T-cell (primary cell): ENCODE data around the gene ADK. TPM values are rescaled to one million over a fixed set of nuclear protein-coding genes. Genes with fewer than 3 reads are reported as not detected.
"Not testable (repeated sequence)": the region's sequence is repeated elsewhere in the genome, so short reads cannot be mapped to it uniquely, and the experiment has no call there.

Experiments used
- ATAC-seq, 4 experiments: fragments of 200-7000 bp in 3 of 4; fragments of 150-1000 bp in 1 of 4; cut with Tn5 transposase; replicated peaks in 1 of 4; 1 replicate in 3 of 4; 2 replicates in 1 of 4; pipeline ENCODE4 v1.10.0; 2021; ENCODE audit warnings: moderate library complexity in 3 of 4, mild to moderate bottlenecking in 2 of 4, moderate number of reproducible peaks in 1 of 4
- CTCF ChIA-PET, 2 donors: fragments of 300-600 bp; sonication (Branson Sonifier 250); formaldehyde crosslinking; loops; one replicate each; lab custom pipeline; 2022; ENCODE audit warnings: antibody characterized with exemption in 2 of 2; lab: Charles Lee
- POLR2A ChIA-PET, 2 donors: fragments of 300-600 bp; sonication (Branson Sonifier 250); formaldehyde crosslinking; loops; one replicate each; lab custom pipeline; 2022; ENCODE audit warnings: antibody characterized with exemption in 2 of 2; lab: Charles Lee
- DNase-seq, 35 experiments: peaks; one replicate each; pipeline versions ENCODE4 v3.0.0 to v3.0.0-alpha.2; 2013 to 2023
- H3K27ac ChIP-seq: one replicate; pipeline ENCODE4 v1.5.1; 2013; ENCODE audit warnings: low read length
- H3K27me3 ChIP-seq, 2 experiments: replicated peaks in 1 of 2; 1 replicate in 1 of 2; 2 replicates in 1 of 2; pipeline versions ENCODE4 v1.6.1 to v1.7.0; 2013; ENCODE audit warnings: low read length in 1 of 2, mixed read lengths in 1 of 2; ENCODE audit not compliant: control insufficient read depth in 2 of 2, insufficient read depth in 2 of 2; ENCODE audit errors: extremely low read depth in 1 of 2
- H3K36me3 ChIP-seq, 2 donors: 1 replicate in 1 of 2; 2 replicates in 1 of 2; pipeline versions ENCODE4 v1.6.1 to v1.7.0; 2013; ENCODE audit warnings: low read length in 1 of 2; ENCODE audit not compliant: control insufficient read depth in 2 of 2, insufficient read depth in 1 of 2; ENCODE audit errors: extremely low read depth in 1 of 2
- H3K4me1 ChIP-seq, 2 experiments: 1 replicate in 1 of 2; 2 replicates in 1 of 2; pipeline versions ENCODE4 v1.6.1 to v1.7.0; 2013; ENCODE audit warnings: low read length in 2 of 2, mixed read lengths in 1 of 2; ENCODE audit not compliant: insufficient read depth in 2 of 2, control insufficient read depth in 1 of 2; ENCODE audit errors: extremely low read depth in 1 of 2
- H3K4me3 ChIP-seq, 2 donors: 1 replicate in 1 of 2; 2 replicates in 1 of 2; pipeline versions ENCODE4 v1.5.1 to v1.7.0; 2013; ENCODE audit warnings: mild to moderate bottlenecking in 2 of 2, low read length in 1 of 2, moderate library complexity in 1 of 2; ENCODE audit not compliant: control insufficient read depth in 1 of 2; ENCODE audit errors: extremely low read depth in 1 of 2
- H3K9me3 ChIP-seq: 2 replicates; pipeline ENCODE4 v1.7.0; 2013
- H3K27ac Mint-ChIP-seq, 2 donors: one replicate each; pipeline ENCODE4 v1.8.0; 2020 to 2021; ENCODE audit warnings: mild to moderate bottlenecking in 2 of 2, mixed read lengths in 2 of 2
- H3K27me3 Mint-ChIP-seq, 2 donors: one replicate each; pipeline ENCODE4 v1.8.0; 2021 to 2022; ENCODE audit warnings: mixed read lengths in 2 of 2
- H3K36me3 Mint-ChIP-seq: one replicate; pipeline ENCODE4 v1.8.0; 2021; ENCODE audit warnings: mixed read lengths
- H3K4me1 Mint-ChIP-seq, 3 donors: one replicate each; pipeline ENCODE4 v1.8.0; 2020 to 2022; ENCODE audit warnings: mixed read lengths in 3 of 3, mild to moderate bottlenecking in 1 of 3
- H3K4me3 Mint-ChIP-seq, 3 donors: one replicate each; pipeline ENCODE4 v1.8.0; 2020 to 2022; ENCODE audit warnings: mild to moderate bottlenecking in 3 of 3, mixed read lengths in 3 of 3, moderate library complexity in 3 of 3
- H3K9me3 Mint-ChIP-seq, 3 donors: one replicate each; pipeline ENCODE4 v1.8.0; 2020 to 2022; ENCODE audit warnings: mixed read lengths in 3 of 3
- WGBS: methylation state at CpG from one replicate; pipeline ENCODE4 v1.1.5; 2013; ENCODE audit warnings: missing lambda C conversion rate; ENCODE audit not compliant: insufficient coverage; 5-methylcytosine and 5-hydroxymethylcytosine counted together
- total RNA-seq, 35 experiments: library from RNA in 6 of 35; stranded (reverse) in 6 of 35; fragments of 120-200 nt in 1 of 35; gene quantifications; one replicate each; pipeline versions ENCODE4 v1.2.1 to v1.2.4 and lab custom pipeline; 2013 to 2026

Gene ADK
- total RNA-seq, 5 donors from 2014 or later (not counting 1 experiment from before 2014, with no cell fraction given) = 20.7 to 32.8 (median 23.6) TPM

DNA sequence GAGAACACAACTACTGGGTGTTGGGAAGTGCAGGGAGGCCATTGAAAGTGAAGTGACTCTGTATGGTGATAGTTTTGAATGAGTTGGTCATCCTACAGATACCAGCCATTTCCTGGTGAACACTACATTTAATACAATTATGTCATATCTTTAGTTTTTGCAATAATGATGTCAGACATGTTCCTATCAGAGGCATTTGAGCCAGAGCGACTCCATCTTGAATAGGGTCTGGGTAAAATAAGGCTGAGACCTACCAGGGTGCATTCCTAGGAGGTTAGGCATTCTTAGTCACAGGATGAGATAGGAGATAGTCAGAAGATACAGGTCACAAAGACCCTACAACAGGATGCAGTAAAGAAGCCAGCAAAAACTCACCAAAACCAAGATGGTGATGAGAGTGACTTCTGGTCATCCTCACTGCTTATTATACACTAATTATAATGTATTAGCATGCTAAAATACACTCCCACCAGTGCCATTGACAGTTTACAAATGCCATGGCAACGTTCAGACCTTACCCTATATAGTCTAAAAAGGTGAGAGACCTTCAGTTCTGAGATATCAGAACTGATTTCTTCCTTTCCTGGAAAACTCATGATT is 28.2 kb downstream of the ADK start:
- H3K27ac Mint-ChIP-seq = peak overlapping the region; percentile 62 to 68
- no CpG with 5 or more reads among the region's 2 CpGs for WGBS
- Histone ChIP-seq H3K4me3 (no peak overlapping the region), H3K27me3 (no peaks in the 10 kb centered on the region), H3K36me3 (no peaks in the 10 kb centered on the region), H3K4me1 (peaks cover 7 to 18% of the 10 kb centered on the region in 2 experiments), H3K27ac (no peak overlapping the region), H3K9me3 (no peaks in the 10 kb centered on the region)
- ATAC-seq (no peak), DNase-seq (no peak)
- no peaks in the 10 kb centered on the region for H3K9me3 Mint-ChIP-seq
- H3K27me3 Mint-ChIP-seq = no peaks in the 10 kb centered on the region
- CTCF ChIA-PET = interaction anchor here in 1 of 2 donors (0.9 to 1.0 kb wide), 3 partner anchors 8 to 28 kb away, joined by 3 to 4 read pairs (median 4); partner anchors contain the start of genes ADK and AP3M1
- peaks cover 3% of the 10 kb centered on the region for H3K36me3 Mint-ChIP-seq
- H3K4me1 Mint-ChIP-seq = peaks cover 35 to 51% (median 51%) of the 10 kb centered on the region in 3 donors
- POLR2A ChIA-PET = interaction anchor here in 1 of 2 donors (0.7 to 1.0 kb wide), 3 partner anchors 8 to 51 kb away, joined by 3 to 7 read pairs (median 3); no protein-coding TSS in a partner anchor
- H3K4me3 Mint-ChIP-seq = peak overlapping the region in 2 of 3 donors; percentile 17 to 43

DNA sequence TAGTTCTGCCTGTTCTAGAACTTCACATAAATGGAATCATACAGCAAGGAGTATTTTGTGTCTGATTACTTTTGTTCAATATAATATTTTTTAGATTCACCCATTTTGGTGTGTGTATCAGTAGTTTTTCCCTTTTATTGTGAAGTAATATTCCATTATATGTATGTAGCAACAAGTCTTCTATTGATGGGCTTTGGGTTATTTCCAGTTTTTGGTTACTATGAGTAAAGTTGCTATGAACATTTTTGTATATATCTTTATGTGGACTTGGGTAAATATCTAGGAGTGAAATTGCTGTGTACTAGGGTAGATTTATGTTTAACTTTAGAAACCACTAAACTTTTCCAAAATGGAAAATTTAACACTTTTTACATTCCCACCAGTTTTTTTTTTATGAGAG is 35.7 kb downstream of the ADK start:
- POLR2A ChIA-PET = no interaction called here
- peaks cover 33 to 58% (median 52%) of the 10 kb centered on the region in 3 donors for H3K4me1 Mint-ChIP-seq
- no peaks in the 10 kb centered on the region for H3K9me3 ChIP-seq
- H3K36me3 ChIP-seq = no peaks in the 10 kb centered on the region
- H3K36me3 Mint-ChIP-seq = peaks cover 8% of the 10 kb centered on the region
- no peak overlapping the region for H3K4me3 ChIP-seq
- H3K4me1 ChIP-seq = peaks cover 2 to 10% of the 10 kb centered on the region in 2 experiments
- DNase-seq (no peak), ATAC-seq (no peak)
- H3K27ac ChIP-seq = no peak overlapping the region
- CTCF ChIA-PET = no interaction called here
- H3K27ac Mint-ChIP-seq = peak overlapping the region; percentile 56 to 58
- no peaks in the 10 kb centered on the region for H3K9me3 Mint-ChIP-seq
- H3K27me3 Mint-ChIP-seq = no peaks in the 10 kb centered on the region
- no peaks in the 10 kb centered on the region for H3K27me3 ChIP-seq
- H3K4me3 Mint-ChIP-seq = no peak overlapping the region

DNA sequence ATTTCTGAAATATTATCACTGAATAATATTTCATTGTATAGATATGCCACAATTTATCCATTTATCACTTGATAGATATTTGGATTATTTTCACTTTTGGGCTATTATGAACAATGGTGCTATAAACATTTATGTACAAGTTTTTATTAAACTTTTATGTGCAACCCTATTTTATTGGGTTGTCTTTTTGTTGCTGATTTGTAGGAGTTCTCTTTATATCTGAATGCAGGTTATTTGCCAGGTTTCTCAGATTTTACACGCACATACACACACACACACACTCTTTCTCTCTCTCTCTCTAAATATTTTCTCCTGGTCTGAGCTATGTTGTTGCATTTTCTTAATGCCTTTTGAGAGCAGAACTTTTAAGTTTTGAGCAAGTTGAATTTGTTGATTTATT is 36.2 kb downstream of the ADK start:
- H3K36me3 Mint-ChIP-seq = peaks cover 8% of the 10 kb centered on the region
- POLR2A ChIA-PET = interaction anchor here (0.6 to 1.1 kb wide), 2 partner anchors 9 to 16 kb away, joined by 3 read pairs; no protein-coding TSS in a partner anchor
- Histone ChIP-seq H3K36me3 (no peaks in the 10 kb centered on the region), H3K4me3 (no peak overlapping the region), H3K27me3 (no peaks in the 10 kb centered on the region), H3K4me1 (peaks cover 2 to 10% of the 10 kb centered on the region in 2 experiments), H3K9me3 (no peaks in the 10 kb centered on the region), H3K27ac (no peak overlapping the region)
- no peaks in the 10 kb centered on the region for H3K9me3 Mint-ChIP-seq
- DNase-seq (no peak), ATAC-seq (no peak)
- no peak overlapping the region for H3K4me3 Mint-ChIP-seq
- WGBS = no CpG with 5 or more reads among the region's 1 CpG
- CTCF ChIA-PET = interaction anchor here in 1 of 2 donors (1.2 kb wide), 1 partner anchor 9 kb away, joined by 4 read pairs; no protein-coding TSS in a partner anchor
- H3K4me1 Mint-ChIP-seq = peaks cover 35 to 57% (median 49%) of the 10 kb centered on the region in 3 donors
- H3K27me3 Mint-ChIP-seq = no peaks in the 10 kb centered on the region
- peak overlapping the region; percentile 58 to 82 for H3K27ac Mint-ChIP-seq

DNA sequence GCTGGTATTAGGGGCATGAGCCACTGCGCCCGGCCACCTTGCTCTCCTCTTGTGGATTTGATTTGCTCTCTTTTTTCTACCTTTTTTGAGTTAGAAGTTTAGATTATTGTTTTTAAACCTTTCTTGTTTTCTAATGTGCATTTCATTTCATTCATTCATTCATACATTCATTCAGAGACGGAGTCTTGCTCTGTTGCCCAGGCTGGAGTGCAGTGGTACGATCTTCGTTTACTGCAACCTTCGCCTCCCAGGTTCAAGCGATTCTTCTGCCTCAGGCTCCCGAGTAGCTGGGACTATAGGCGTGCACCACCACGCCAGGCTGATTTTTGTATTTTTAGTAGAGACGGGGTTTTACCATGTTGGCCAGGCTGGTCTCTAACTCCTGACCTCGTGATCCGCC is 37.6 kb downstream of the ADK start:
- H3K27ac Mint-ChIP-seq = peak overlapping the region in 1 of 2 donors; percentile 44
- POLR2A ChIA-PET = interaction anchor here (0.5 to 2.6 kb wide), 3 partner anchors 12 to 831 kb away, joined by 3 to 11 read pairs (median 4); no protein-coding TSS in a partner anchor

DNA sequence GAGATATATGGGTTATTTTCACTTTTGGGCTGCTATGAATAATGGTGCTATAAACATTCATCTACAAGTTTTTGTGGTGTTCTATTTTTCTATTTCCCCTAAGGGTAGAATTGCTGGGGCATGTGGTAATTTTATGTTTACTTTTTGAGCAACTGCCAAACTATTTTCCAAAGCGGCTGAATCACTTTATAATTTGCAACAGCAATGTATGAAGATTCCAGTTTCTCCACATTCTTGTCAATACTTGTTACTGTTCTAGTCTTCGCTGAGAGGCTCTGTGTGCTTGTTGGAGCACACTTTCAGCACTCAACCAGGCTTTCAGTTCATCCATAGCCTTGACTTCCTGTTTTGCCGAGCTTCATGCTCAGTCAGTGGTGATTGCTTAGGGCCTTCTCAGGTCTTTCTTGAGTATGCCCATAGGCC is 39.0 kb downstream of the ADK start:
- POLR2A ChIA-PET = interaction anchor here (0.6 to 2.6 kb wide), 8 partner anchors 12 to 448 kb away, joined by 3 to 11 read pairs (median 4); partner anchors contain the start of genes ADK (in 1 of the 2) and AP3M1 (in 1 of the 2)

More for the DNA sequence above, 37.6 kb downstream of the ADK start:
- DNase-seq, ATAC-seq, H3K9me3 Mint-ChIP-seq, H3K27ac ChIP-seq, H3K9me3 ChIP-seq, H3K27me3 ChIP-seq, H3K36me3 Mint-ChIP-seq, H3K4me3 ChIP-seq, H3K36me3 ChIP-seq, H3K27me3 Mint-ChIP-seq, H3K4me3 Mint-ChIP-seq: not testable (repeated sequence)
- WGBS = 97% methylated on average over 8 of the region's 13 CpGs
- H3K4me1 ChIP-seq = peaks cover 4 to 13% of the 10 kb centered on the region in 2 experiments
- CTCF ChIA-PET = interaction anchor here in 1 of 2 donors (0.6 kb wide), 1 partner anchor 600 kb away, joined by 6 read pairs; no protein-coding TSS in a partner anchor
- peaks cover 45 to 66% (median 57%) of the 10 kb centered on the region in 3 donors for H3K4me1 Mint-ChIP-seq

DNA sequence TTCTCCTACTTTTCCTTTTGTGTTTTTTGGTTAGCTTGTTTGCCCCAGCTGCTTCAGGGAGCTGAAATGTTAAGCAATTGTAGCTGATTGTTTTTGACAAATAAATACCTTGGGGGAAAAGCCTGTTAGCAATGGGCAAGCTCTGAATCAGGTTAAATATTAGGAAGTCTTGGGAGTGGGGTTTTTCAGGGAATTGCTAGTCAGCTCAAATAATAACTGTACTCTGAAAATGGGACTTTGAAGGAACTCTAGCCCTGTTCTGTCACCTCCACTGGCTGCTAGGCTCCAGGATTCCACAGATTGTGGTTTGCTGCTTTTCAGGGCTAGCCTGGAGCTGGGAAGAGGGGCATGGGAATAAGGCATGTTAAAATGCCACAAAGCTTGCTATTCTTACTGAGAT is 39.5 kb downstream of the ADK start:
- POLR2A ChIA-PET = interaction anchor here (0.6 to 2.6 kb wide), 8 partner anchors 12 to 447 kb away, joined by 3 to 11 read pairs (median 4); partner anchors contain the start of genes ADK (in 1 of the 2) and AP3M1 (in 1 of the 2)

More for the DNA sequence above, 39.0 kb downstream of the ADK start:
- Mint-ChIP-seq H3K4me3 (peak overlapping the region; percentile 52 to 74 (median 55)), H3K36me3 (peaks cover 6% of the 10 kb centered on the region), H3K27me3 (no peaks in the 10 kb centered on the region), H3K9me3 (no peaks in the 10 kb centered on the region), H3K4me1 (peaks cover 55 to 74% (median 65%) of the 10 kb centered on the region in 3 donors), H3K27ac (peak overlapping the region; percentile 98 to 99)
- DNase-seq (peak in 20 of 35 experiments; percentile 6 to 61 (median 20)), ATAC-seq (peak; percentile 66 to 94 (median 90))
- Histone ChIP-seq H3K27me3 (no peaks in the 10 kb centered on the region), H3K9me3 (no peaks in the 10 kb centered on the region), H3K27ac (peak overlapping the region; percentile 69), H3K4me1 (peaks cover 13 to 16% of the 10 kb centered on the region in 2 experiments), H3K36me3 (no peaks in the 10 kb centered on the region), H3K4me3 (no peak overlapping the region)
- WGBS = 0% methylated on average over 1 of the region's 3 CpGs
- CTCF ChIA-PET = interaction anchor here (0.6 to 1.6 kb wide), 9 partner anchors 11 to 667 kb away, joined by 3 to 7 read pairs (median 4); no protein-coding TSS in a partner anchor

More for the DNA sequence above, 39.5 kb downstream of the ADK start:
- H3K4me3 ChIP-seq = no peak overlapping the region
- H3K36me3 Mint-ChIP-seq = peaks cover 3% of the 10 kb centered on the region
- H3K4me1 Mint-ChIP-seq = peaks cover 56 to 74% (median 64%) of the 10 kb centered on the region in 3 donors
- H3K36me3 ChIP-seq = no peaks in the 10 kb centered on the region
- no peaks in the 10 kb centered on the region for H3K9me3 Mint-ChIP-seq
- no peaks in the 10 kb centered on the region for H3K9me3 ChIP-seq
- peak overlapping the region; percentile 98 to 99 for H3K27ac Mint-ChIP-seq
- ATAC-seq (peak in 1 of 4 experiments; percentile 31), DNase-seq (no peak)
- H3K4me1 ChIP-seq = peaks cover 13 to 16% of the 10 kb centered on the region in 2 experiments
- peak overlapping the region; percentile 69 for H3K27ac ChIP-seq
- H3K27me3 ChIP-seq = no peaks in the 10 kb centered on the region
- CTCF ChIA-PET = interaction anchor here (0.6 to 1.6 kb wide), 8 partner anchors 13 to 668 kb away, joined by 3 to 7 read pairs (median 4); no protein-coding TSS in a partner anchor
- no peaks in the 10 kb centered on the region for H3K27me3 Mint-ChIP-seq
- H3K4me3 Mint-ChIP-seq = peak overlapping the region; percentile 52 to 74 (median 55)
